ENCODE data around the gene SS18L1. TPM values are rescaled to one million over a fixed set of nuclear protein-coding genes. Genes with fewer than 3 reads are reported as not detected.

The SS18L1 gene
- total and polyA plus RNA-seq, 10 of the 15 experiments (the other 5 are each of a cell fraction or from before 2014, with no cell fraction given): 1.8 to 20.0 (median 6.6) TPM

GRCh38 chr20:62132421-62132820 is 11.1 kb upstream of the SS18L1 start:
- Histone ChIP-seq H3K79me2 (ENCODE audit: control insufficient read depth, insufficient read depth, low read length) (no peaks in the 10 kb centered on the region; the same call in none of the 2 replicates), H3K27me3 (replicated peaks in 1 of 2; ENCODE audit: control insufficient read depth in 2 of 2, insufficient read depth in 2 of 2, low read length in 1 of 2) (no peaks in the 10 kb centered on the region), H3K9ac (ENCODE audit: control insufficient read depth, insufficient read depth, low read length) (no peak overlapping the region), H3K4me2 (ENCODE audit: control insufficient read depth, insufficient read depth) (no peak overlapping the region), H2AFZ (ENCODE audit: control insufficient read depth, low read depth, low read length) (no peak overlapping the region), H3K27ac (ENCODE audit: control insufficient read depth, insufficient read depth) (no peak overlapping the region), H3K36me3 (ENCODE audit: control insufficient read depth in 2 of 2, insufficient read depth in 2 of 2, low read length in 1 of 2) (peaks cover 41 to 42% of the 10 kb centered on the region in 2 experiments), H3K4me3 (no peak overlapping the region), H4K20me1 (ENCODE audit: control insufficient read depth, insufficient read depth) (peaks cover 4% of the 10 kb centered on the region; the same call in 1 of the 2 replicates), H3K4me1 (ENCODE audit: control insufficient read depth, insufficient read depth, low read length) (no peaks in the 10 kb centered on the region; the same call in 1 of the 2 replicates), H3K9me3 (replicated peaks; ENCODE audit: control insufficient read depth, insufficient read depth, low read length) (no peaks in the 10 kb centered on the region)
- SMC1A ChIA-PET (ENCODE audit: uncharacterized antibody, unreplicated experiment): no interaction called here
- RAD21 ChIA-PET (ENCODE audit: unreplicated experiment): no interaction called here
- WGBS (ENCODE audit: insufficient coverage, insufficient replicate concordance, low lambda C conversion rate, missing lambda C conversion rate): 72% methylated on average over 7 of the region's 7 CpGs
- no peak for ATAC-seq
- CTCF ChIA-PET: interaction anchor here (2.4 kb wide), 1 partner anchor 9 kb away, joined by 6 read pairs; no protein-coding TSS in a partner anchor
- in situ Hi-C loops (cut with MboI): no loop called here
- TF ChIP-seq POLR2AphosphoS5 (IDR thresholded peaks at IDR 0.05; ENCODE audit: low read length): no peak
- POLR2A ChIA-PET: interaction anchor here (0.8 kb wide), 1 partner anchor 64 kb away, joined by 3 read pairs; no protein-coding TSS in a partner anchor
- no TSS peak for BruUV-seq (replicated peaks)
- intact Hi-C loops (cut with micrococcal nuclease; ENCODE audit: unreplicated experiment): no loop called here
- no peak for DNase-seq (ENCODE audit: low read depth, low spot score)
- FAIRE-seq: no peak

DNA sequence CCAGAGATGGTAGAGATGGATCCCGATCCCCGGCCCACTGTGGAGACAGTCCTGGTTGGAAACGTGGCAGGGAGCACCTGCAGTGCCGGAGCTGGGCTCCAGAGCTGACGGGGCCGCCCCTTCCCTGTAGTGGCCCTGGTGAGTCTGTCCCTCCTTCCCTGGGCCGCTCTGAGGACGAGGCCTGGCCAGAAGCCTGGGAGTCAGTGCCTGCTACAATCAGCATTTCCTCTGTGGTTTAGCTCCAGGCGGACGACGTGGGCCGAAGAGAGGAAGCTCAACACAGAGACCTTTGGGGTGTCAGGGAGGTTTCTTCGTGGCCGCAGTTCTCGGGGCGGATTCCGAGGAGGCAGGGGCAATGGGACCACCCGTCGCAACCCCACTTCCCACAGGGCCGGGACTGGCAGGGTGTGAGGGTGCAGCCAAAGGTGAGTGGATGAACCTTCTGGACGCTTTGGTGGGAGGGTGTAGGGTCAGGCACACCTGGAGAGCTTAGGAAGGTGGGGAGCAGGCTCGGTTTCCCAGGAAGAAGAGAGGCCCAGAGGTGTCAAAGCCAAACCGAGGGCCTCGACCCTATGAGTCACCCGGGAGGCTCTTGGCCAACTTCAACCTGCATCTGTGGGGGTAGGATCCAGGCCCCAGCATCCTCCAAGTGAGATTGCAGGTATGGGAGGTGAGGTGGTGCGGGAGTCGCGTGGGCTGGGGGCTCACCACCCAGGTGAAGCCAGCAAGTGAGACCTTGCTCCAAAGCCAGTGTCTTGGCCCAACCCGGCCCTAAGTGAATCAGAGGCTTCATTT is 10.3 kb upstream of the SS18L1 start:
- Histone ChIP-seq H3K4me3 (no peak overlapping the region), H3K4me1 (ENCODE audit: control insufficient read depth, insufficient read depth, low read length) (no peaks in the 10 kb centered on the region), H2AFZ (ENCODE audit: control insufficient read depth, low read depth, low read length) (no peak overlapping the region), H3K27ac (ENCODE audit: control insufficient read depth, insufficient read depth) (no peak overlapping the region), H4K20me1 (ENCODE audit: control insufficient read depth, insufficient read depth) (peaks cover 4% of the 10 kb centered on the region; the same call in 1 of the 2 replicates), H3K27me3 (replicated peaks in 1 of 2; ENCODE audit: control insufficient read depth in 2 of 2, insufficient read depth in 2 of 2, low read length in 1 of 2) (no peaks in the 10 kb centered on the region), H3K79me2 (ENCODE audit: control insufficient read depth, insufficient read depth, low read length) (no peaks in the 10 kb centered on the region; the same call in none of the 2 replicates), H3K36me3 (ENCODE audit: control insufficient read depth in 2 of 2, insufficient read depth in 2 of 2, low read length in 1 of 2) (peaks cover 45 to 46% of the 10 kb centered on the region in 2 experiments), H3K9ac (ENCODE audit: control insufficient read depth, insufficient read depth, low read length) (no peak overlapping the region), H3K9me3 (replicated peaks; ENCODE audit: control insufficient read depth, insufficient read depth, low read length) (no peaks in the 10 kb centered on the region), H3K4me2 (ENCODE audit: control insufficient read depth, insufficient read depth) (no peak overlapping the region)
- ChIA-PET RAD21 (ENCODE audit: unreplicated experiment) (no interaction called here), CTCF (interaction anchor here (2.4 to 3.5 kb wide), 2 partner anchors 8 to 122 kb away, joined by 6 to 35 read pairs; no protein-coding TSS in a partner anchor), SMC1A (ENCODE audit: uncharacterized antibody, unreplicated experiment) (interaction anchor here (1.4 kb wide), 1 partner anchor 12 kb away, joined by 4 read pairs; no protein-coding TSS in a partner anchor), POLR2A (interaction anchor here (0.8 kb wide), 1 partner anchor 65 kb away, joined by 3 read pairs; no protein-coding TSS in a partner anchor)
- in situ Hi-C loops (cut with MboI) (no loop called here), intact Hi-C loops (cut with micrococcal nuclease; ENCODE audit: unreplicated experiment) (no loop called here)
- no TSS peak for BruUV-seq (replicated peaks)
- no peak for ATAC-seq
- DNase-seq (ENCODE audit: low read depth, low spot score): no peak
- no peak for FAIRE-seq
- 66% methylated on average over 29 of the region's 29 CpGs for WGBS (ENCODE audit: insufficient coverage, insufficient replicate concordance, low lambda C conversion rate, missing lambda C conversion rate)
- no peak for TF ChIP-seq DPF2 (IDR thresholded peaks at IDR 0.05)
- no peak for TF ChIP-seq MXI1 (IDR thresholded peaks at IDR 0.05; ENCODE audit: low read depth, low read length)
- TF ChIP-seq, protein P1, sequence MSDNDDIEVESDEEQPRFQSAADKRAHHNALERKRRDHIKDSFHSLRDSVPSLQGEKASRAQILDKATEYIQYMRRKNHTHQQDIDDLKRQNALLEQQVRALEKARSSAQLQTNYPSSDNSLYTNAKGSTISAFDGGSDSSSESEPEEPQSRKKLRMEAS (IDR thresholded peaks at IDR 0.05; ENCODE audit: low read depth, low read length): no peak
- no peak for TF ChIP-seq ZNF207 (IDR thresholded peaks at IDR 0.05; ENCODE audit: borderline replicate concordance)
- TF ChIP-seq TAF1 (IDR thresholded peaks at IDR 0.05; ENCODE audit: borderline replicate concordance, low read depth, low read length): no peak
- TF ChIP-seq, protein P2, sequence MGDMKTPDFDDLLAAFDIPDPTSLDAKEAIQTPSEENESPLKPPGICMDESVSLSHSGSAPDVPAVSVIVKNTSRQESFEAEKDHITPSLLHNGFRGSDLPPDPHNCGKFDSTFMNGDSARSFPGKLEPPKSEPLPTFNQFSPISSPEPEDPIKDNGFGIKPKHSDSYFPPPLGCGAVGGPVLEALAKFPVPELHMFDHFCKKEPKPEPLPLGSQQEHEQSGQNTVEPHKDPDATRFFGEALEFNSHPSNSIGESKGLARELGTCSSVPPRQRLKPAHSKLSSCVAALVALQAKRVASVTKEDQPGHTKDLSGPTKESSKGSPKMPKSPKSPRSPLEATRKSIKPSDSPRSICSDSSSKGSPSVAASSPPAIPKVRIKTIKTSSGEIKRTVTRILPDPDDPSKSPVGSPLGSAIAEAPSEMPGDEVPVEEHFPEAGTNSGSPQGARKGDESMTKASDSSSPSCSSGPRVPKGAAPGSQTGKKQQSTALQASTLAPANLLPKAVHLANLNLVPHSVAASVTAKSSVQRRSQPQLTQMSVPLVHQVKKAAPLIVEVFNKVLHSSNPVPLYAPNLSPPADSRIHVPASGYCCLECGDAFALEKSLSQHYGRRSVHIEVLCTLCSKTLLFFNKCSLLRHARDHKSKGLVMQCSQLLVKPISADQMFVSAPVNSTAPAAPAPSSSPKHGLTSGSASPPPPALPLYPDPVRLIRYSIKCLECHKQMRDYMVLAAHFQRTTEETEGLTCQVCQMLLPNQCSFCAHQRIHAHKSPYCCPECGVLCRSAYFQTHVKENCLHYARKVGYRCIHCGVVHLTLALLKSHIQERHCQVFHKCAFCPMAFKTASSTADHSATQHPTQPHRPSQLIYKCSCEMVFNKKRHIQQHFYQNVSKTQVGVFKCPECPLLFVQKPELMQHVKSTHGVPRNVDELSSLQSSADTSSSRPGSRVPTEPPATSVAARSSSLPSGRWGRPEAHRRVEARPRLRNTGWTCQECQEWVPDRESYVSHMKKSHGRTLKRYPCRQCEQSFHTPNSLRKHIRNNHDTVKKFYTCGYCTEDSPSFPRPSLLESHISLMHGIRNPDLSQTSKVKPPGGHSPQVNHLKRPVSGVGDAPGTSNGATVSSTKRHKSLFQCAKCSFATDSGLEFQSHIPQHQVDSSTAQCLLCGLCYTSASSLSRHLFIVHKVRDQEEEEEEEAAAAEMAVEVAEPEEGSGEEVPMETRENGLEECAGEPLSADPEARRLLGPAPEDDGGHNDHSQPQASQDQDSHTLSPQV (IDR thresholded peaks at IDR 0.05): no peak
- TF ChIP-seq WRNIP1 (IDR thresholded peaks at IDR 0.05; ENCODE audit: borderline replicate concordance, low read depth, low read length): no peak
- TF ChIP-seq ZSCAN29 (IDR thresholded peaks at IDR 0.05): no peak
- TF ChIP-seq YBX1 (IDR thresholded peaks at IDR 0.05): no peak
- no peak for TF ChIP-seq NFXL1 (IDR thresholded peaks at IDR 0.05; ENCODE audit: borderline replicate concordance)
